ENCODE results near the gene RAX.

The RAX gene

DNA sequence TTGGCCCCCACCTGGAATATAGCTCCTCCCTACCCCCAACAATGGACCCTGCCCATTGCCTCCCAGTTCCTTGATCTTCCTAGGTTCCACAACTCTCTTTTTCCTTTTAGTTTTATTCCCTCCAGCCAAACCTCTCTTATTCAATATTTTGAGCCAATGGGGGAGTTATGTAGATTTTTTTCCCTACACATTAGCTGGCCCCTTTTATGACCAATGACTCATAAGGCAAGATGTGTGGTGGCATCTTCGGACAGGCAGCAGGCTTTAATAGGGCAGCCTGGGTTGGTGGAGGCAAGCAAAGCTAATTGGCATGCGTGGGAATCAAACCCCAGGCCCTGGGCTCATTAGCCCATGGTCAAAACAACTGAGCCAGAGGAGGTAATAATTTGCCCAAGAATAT, 44.1 kb downstream of the RAX start:
- H3K27ac ChIP-seq, result no peak overlapping the region
- TF ChIP-seq ZFX (IDR thresholded peaks at IDR 0.05; ENCODE audit: borderline replicate concordance), result no peak
- TF ChIP-seq, protein P1, sequence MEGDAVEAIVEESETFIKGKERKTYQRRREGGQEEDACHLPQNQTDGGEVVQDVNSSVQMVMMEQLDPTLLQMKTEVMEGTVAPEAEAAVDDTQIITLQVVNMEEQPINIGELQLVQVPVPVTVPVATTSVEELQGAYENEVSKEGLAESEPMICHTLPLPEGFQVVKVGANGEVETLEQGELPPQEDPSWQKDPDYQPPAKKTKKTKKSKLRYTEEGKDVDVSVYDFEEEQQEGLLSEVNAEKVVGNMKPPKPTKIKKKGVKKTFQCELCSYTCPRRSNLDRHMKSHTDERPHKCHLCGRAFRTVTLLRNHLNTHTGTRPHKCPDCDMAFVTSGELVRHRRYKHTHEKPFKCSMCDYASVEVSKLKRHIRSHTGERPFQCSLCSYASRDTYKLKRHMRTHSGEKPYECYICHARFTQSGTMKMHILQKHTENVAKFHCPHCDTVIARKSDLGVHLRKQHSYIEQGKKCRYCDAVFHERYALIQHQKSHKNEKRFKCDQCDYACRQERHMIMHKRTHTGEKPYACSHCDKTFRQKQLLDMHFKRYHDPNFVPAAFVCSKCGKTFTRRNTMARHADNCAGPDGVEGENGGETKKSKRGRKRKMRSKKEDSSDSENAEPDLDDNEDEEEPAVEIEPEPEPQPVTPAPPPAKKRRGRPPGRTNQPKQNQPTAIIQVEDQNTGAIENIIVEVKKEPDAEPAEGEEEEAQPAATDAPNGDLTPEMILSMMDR (IDR thresholded peaks at IDR 0.05), result no peak

- no peak overlapping the region for H3K27ac ChIP-seq
- TF ChIP-seq ZFX (IDR thresholded peaks at IDR 0.05; ENCODE audit: borderline replicate concordance), result no peak
- TF ChIP-seq, protein P1 (IDR thresholded peaks at IDR 0.05), result no peak
These were observed 44.9 kb downstream of the RAX start for GRCh38 chr18:59228351-59228750.

DNA sequence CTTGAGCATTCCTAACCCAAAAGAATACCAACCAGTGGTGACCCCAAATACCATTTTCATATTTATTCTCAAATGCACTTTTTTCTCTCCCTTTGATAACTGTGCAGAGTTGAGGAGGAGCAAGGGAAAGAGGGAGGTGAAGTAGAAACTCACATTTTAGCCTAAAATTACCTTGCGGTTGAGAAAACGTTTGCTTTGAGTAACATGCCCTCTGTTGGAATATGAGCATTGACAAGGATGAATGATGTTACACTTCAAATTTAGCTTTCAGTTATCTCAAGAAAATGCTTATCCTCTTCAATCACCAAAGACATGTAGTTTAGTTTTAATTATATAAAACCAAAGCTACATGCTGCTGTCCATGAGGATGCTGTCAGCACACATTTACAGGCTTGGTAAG, 50.9 kb downstream of the RAX start:
- TF ChIP-seq, protein P1 (IDR thresholded peaks at IDR 0.05), result no peak
- no peak for TF ChIP-seq ZFX (IDR thresholded peaks at IDR 0.05; ENCODE audit: borderline replicate concordance)
- H3K27ac ChIP-seq, result no peak overlapping the region

GRCh38 chr18:59220784-59221765, 52.2 kb downstream of the RAX start:
- no peak overlapping the region for H3K27ac ChIP-seq
- no peak for TF ChIP-seq ZFX (IDR thresholded peaks at IDR 0.05; ENCODE audit: borderline replicate concordance)
- TF ChIP-seq, protein P1 (IDR thresholded peaks at IDR 0.05), result no peak

DNA sequence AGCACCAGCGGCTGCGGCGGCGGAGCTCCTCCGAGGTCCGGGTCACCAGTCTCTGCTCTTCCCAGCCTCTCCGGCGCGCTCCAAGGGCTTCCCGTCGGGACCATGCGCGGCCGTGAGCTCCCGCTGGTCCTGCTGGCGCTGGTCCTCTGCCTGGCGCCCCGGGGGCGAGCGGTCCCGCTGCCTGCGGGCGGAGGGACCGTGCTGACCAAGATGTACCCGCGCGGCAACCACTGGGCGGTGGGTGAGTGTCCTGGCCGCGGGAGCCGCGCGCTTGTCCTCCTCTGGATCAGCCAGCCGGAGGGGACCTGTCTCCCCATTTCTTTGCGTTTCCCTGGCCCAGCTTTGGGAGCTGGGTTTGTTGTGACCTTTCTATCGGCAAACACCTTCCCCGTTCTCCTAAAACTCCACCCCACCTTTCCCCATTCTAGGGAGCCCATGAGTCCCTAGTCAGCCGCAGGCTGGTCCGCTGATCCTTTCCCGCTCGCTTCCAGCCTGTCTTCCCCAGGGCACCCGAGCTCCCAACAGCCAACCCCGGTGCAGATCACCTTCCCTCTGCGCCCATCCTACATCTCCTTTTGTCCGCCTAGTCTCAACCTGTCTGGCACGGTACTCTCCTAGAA, 53.0 kb downstream of the RAX start:
- H3K27ac ChIP-seq, result no peak overlapping the region
- no peak for TF ChIP-seq ZFX (IDR thresholded peaks at IDR 0.05; ENCODE audit: borderline replicate concordance)
- TF ChIP-seq, protein P1 (IDR thresholded peaks at IDR 0.05), result no peak

DNA sequence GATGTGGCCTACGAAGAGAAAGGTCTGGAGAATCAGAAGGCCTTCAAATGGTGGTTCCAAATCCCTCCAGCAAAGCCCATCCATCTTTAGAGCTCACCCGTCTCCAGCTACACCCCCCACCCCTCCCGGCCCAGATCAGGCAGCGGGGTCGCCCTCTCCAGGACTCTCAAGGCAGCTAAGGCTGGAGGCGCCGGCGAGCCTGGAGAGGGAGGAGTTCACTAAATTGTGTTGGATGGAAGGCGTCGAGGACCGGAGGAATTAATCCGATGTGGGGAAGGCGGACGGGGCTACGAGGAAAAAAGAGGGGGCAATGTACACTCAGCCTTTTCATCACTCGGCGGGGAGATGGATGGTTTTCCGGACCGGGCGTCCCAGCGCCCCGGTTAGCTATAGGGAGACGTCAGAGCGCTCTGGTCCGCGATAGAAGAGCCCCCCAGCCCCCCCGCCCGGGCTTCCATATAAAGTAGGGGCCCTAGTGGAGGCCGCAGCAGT, 53.5 kb downstream of the RAX start, which contains the start of gene GRP:
Gene GRP (plus strand): TSS at position 487 of the 492 bp plus-strand sequence. CDS start 108 bp downstream, outside the sequence.
- TF ChIP-seq, protein P1 (IDR thresholded peaks at IDR 0.05), result no peak
- TF ChIP-seq ZFX (IDR thresholded peaks at IDR 0.05; ENCODE audit: borderline replicate concordance), result no peak
- no peak within 1 kb of the TSS for H3K27ac ChIP-seq
